GM18499 (cell line): Measurements from ENCODE around the gene MINDY1.

Experiments
- ATAC-seq: cut with Tn5 transposase; IDR thresholded peaks from one replicate; pipeline ENCODE4 v1.9.1; 2021; ENCODE audit warnings: moderate number of reproducible peaks; ENCODE audit not compliant: insufficient read depth, unreplicated experiment

Gene MINDY1

DNA sequence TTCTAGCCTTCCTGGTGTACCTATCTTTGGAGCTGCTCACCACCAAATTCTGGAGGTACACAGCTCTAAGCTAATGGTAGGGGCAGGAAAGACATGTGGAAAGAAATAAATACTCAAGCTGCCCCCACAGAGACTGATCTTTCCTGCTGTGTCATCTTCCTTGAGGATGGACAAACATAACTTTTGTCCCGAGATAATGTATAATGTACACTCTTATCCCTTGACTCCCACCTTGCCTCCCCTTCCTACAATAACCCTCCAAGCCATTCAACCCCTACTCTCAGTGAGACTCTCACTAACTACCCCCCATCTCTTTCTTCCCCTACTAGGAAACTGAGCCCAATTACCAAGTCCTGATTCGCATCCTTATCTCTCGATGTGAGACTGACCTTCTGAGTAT, 12.5 kb downstream of the MINDY1 start:
- ATAC-seq, result no peak

DNA sequence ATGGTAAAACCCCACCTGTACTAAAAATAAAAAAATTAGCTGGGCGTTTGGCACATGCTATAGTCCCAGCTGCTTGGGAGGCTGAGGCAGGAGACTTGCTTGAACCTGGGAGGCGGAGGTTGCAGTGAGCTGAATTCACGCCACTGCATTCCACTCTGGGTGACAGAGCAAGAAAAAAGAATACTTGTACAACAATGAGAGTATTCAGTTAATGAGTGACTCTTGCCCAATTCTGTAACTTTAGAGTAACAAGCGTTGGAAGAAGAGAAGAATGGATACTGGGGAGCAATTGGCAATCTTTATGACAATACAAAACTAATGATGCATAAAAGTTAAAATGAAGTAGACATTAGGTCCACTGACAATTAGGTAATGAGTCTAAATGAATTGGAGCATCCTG, 14.1 kb downstream of the MINDY1 start:
- no peak for ATAC-seq

DNA sequence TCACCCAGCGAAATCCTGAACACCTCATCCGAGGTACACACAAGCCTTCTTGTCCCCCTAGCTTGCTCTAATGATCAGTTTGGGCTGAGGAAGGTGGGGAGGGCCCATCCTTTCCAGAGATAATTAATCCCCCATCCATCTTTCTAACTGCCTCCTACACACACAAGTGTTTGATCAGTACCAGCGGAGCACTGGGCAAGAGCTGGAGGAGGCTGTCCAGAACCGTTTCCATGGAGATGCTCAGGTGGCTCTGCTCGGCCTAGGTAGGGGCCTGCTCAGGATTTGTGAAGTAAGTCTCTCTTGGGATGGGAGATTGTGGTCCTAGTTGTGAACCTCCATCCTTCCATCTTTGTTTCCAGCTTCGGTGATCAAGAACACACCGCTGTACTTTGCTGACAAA, 18.8 kb downstream of the MINDY1 start:
- no peak for ATAC-seq

DNA sequence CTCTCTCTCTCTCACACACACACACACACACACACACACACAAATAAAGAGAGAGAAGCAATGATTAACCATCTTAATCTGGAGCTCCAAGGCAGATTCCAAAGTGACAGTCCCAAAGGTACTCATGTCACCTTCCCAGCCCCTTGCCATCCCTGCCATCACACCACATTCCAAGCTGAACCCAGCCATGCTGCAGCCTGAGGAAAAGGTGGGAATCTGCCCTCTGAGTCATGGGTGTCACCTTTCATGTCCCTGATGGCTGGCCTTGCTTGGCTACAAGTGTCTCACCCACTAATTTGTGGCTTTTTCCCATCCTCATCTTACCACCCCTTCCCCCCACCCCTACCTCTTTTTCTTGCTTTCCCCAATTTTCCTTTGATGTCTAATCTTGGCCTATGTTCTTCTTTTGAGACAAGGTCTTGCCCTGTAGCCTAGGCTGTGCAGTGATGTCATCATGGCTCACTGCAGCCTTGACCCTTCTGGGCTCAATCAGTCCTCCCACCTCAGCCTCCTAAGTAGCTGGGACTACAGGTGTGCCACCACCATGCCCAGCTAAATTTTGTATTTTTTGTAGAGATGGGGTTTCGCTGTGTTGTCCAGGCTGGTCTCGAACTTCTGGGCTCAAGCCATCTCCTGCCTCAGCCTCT, 21.4 kb downstream of the MINDY1 start:
- ATAC-seq, result no peak

DNA sequence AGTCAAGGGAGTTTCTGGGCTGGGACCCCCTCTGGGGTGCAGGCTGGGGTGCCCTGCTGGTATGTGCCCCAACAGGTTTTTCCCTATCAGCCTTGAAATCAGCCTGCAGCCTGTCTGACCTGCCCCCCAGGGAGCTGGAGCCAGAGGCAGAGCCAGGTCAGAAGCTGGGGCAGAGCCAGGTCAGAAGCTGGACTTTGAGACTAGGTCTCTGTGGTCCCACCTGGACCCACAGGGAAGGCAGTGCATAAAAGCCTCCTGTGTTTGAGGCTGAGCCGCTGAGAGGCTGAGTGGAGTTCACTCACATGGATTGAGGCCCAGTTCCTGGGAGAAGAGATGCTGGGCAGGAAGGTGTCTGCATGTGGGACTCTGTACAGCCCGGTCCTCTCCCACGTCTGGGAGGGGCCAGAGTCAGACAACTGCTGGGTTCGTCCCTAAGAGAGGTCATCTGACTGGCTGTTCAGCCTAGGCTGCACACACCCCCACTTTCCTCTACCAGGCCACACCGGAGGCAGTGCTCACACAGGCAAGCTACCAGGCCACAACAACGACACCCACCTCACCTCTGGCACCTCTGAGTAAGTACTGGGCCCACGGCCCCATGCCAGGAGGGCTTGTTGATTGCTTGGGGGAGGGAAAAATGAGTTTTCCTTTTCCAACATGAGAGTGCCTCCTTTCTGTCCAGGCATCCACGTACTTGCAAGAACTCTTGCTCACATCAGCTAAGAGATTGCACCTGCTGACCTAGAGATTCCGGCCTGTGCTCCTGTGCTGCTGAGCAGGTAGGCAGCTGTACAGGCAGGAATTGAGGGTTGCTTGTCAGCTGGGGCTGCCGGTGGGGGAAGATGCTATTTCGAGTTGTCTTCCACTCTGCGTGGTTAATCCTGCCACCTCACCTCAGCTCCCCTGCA, 24.6 kb downstream of the MINDY1 start, which contains the start of gene ANXA9:
ANXA9 (plus strand) TSS at position 488 of the 908 bp plus-strand sequence. CDS start 814 bp downstream, outside the sequence.
- ATAC-seq, result no peak

DNA sequence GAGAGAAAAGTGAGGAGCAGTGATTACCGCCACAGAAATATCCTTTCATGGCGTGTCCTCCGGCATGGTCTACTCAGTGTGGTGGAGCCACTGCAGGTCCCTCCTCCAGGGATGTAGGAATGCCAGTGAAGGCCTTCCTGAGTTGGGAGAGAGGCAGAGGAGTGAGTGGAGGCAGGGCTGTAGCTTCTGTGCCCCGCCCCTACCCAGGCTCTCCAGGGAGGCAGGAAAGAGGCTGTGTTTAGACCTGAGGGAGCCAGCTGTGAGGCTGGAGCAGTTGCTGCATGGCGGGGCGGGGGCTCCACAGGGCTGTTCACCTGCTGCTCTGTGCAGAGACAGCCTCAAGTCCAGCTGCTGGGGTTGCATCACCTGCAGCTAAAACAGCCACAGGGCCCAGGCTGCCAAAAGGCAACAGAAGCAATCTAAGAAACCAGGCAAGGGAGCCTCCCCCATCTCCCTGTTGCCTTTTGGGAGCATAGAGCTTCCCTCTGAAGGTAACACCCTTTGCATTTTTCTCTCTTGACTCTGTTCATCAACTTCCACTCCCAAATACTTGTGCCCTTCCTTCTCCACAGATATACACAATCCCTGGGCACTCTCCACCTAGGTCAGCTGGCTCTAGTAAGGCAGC, 25.4 kb downstream of the MINDY1 start:
- no peak for ATAC-seq

DNA sequence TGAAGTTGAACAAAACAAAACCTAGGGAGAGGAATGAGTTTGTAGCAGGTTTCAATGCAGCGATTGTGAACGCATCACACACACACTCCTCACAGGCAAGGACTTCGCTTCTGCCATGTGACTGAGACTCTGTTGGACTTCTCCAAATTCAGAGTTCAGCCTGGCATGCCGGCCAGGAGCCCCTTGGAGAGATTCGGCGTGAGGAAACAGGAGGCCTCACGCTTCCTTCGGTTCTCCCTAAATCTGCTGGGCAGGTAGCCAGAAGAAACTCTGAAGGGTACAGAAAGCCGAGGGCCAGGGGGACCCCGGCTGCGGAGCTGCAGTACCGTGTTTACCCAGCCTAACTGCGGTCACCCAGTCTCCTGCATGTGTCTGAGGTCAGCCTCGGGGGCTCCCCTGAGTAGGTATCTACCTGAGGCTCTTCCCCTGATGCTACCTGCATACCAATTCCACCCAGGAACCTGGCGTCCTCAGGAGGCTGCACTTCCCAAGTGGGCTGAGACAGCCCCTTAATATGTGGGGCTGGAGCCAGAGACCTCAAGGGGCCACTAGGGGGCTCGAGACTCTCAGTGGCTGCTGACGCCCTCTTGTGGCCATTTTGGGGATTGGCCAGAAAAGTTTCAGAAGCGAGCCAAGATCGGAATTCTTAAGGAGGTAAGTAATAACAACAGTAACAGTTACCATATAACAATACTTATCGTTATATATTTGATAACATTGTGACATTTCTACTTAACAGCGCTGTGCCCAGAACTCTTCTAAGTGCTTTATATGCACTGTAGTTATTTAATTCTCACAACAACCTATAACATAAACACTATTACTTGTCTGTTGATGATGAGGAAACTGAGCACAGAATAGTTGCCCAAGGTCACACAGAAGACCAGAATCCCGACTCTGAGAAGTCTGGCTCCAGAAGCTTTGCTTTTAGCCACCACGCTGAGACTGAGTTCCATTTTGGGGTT, 27.3 kb downstream of the MINDY1 start:
- ATAC-seq, result no peak

DNA sequence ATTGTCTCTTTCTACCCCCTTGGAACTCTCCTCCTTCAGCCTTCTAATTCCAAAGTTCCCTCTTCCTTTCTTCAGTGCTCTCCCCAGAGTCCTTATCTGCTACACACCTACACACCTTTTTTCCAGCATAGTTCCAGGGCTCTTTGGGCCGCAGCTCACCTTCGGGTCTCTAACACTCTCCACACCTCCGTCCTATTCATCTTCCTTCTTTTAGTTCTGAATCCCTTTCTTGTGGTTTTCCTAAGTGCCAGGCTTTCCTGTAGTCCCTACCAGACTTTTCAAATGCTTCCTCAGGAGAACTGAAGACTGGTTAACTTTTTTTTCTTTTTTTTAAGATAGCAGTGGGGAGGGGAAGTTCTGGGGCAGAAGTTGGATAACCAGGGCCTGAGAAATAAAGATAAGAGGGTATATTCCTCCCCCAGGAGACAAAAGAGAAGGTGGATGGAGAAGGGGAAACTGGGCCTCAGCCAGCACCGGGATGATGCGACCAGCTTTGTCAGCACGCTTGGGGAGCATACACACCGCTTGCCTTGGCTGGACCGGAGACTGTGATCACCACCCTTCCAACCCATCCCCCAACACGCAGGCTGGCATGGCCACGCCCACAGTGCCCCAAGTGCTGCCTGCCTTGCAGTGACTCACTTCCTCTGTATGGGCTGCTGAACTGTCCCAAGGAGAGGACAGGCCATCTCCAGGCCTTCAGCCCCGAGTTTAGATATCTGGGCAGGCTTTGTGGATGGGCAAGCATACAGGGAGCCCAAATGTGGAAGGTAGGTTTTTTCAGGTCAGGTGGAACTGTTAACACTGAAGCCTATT, 29.6 kb downstream of the MINDY1 start:
- ATAC-seq, result no peak

DNA sequence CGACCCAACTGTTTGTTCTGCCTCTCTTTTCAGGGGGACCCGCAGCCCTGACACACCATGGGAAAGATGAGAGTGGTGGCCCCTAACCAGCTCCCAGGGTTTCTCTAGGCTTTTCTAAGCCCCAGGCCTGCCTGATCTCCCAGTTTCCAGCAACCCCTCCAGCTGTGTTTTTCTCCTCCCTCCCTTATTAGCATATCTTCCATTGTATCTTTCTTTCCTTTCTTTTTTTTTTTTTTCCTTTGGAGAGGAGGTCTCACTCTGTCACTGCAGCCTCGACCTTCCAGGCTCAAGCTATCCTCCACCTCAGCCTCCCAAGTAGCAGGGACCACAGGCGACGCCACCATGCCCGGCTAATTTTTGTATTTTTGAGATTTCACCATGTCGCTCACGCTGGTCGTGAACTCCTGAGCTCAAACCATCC, 30.3 kb downstream of the MINDY1 start:
- ATAC-seq, result no peak

DNA sequence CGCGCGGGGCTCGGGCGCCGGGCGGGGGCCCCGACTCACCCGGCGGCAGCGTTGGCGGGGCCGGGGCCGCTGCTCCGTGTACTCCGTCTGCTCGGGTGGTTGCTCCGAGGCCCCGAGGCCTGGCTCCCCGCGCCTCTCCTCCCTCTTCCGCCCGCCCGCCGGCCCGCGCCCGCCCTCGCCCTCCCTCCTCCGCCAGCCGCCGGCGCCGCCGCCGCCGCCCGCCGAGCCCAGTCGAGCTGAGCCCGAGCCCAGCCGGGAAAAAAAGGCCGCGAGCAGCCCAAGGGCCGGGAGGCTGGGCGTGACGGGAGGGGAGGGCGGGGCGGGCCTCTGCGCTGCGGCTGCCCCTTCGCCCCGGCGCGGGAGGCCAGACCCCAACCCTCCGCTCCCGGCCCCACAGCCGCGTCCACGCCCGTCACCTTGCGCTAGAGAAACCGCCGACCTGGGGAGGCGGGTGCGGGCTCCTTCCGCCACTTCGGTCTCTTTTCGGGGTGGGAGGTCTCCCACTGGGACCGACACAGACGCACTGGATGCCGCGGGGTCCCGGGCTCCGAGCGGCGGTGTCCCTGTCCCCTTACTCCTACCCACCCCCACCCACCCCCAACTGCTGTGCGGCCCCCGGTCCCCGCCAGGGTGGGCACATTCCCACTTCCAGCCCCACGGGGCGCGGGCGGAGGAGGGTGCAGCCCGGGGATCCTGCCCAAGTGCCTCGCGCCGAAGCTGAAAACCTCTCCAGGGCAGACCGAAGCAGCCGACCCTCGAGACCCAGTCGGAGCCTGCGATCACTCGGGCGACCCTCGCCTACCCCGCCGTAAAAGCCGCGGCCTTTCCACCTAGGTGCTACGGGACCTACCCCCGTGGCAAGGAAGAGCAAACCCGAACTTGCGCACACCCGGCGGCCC, 31.9 kb downstream of the MINDY1 start, which contains the start of gene CERS2:
CERS2 (minus strand) TSS at position 256 of the 899 bp plus-strand sequence. CDS start 5,745 bp downstream, outside the sequence.
- ATAC-seq, result no peak

DNA sequence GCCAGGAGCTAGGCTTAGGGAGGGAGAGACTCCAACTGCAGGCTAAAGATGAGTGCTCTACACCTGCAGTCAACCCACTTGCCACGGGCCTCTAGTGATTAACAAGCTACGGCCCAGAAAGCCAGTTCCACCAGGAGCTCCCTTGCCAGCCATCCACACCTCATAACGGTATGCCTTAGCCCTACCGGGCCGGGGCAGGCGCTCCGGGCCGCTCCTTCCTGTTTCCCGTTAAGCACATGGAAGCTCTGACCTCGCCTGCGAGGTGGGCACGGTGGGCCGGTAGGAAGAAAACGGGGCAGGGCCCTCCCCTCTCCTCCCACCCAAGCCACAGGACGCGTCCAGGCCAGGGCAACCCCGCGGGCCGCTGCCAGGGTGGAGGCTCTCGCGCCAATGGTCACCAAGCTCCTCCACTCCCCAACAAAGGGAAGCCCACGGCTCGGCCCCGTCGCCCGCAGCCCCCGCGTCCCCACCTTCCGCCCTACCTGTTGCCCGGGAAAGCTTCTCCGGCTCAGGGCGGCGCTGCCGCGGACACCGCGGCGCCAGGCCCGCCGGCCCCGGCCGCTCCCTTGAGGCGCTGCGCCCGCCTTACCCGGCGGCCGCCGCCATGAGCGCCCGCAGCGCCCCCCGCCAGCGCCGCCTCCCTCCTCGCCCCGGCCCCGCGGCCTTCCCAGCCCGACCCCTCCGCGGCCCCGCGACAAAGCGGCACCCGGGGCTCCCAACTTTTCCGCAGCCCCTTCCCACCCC, 32.7 kb downstream of the MINDY1 start:
- no peak for ATAC-seq

DNA sequence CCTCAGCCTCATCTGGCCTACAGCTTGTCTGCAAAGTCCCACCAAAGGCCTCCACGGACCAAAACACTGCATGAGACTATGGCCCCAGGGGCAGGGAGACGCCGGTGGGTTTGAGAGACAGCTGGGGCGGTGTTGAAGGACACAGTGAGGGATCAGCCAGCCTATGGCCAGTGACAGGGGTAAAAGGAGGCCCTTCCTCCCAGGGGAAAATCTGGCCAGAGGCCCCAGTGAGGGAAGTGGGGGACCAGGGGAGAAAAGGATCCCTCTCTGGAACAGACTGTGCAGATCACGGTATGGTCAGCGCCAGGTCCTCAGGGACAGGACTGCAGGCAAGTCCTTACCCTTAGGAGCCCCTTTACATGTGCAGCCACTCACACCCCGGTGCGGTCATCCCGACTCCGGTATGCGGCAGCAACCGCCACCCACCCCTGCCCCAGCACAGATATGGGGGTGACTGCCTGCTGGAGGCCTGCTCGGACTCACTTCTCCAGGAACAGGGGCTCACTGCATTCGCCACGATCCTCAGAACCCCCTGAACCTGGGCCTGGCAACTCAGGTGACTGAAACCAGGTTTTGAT, 33.4 kb downstream of the MINDY1 start:
- no peak for ATAC-seq

DNA sequence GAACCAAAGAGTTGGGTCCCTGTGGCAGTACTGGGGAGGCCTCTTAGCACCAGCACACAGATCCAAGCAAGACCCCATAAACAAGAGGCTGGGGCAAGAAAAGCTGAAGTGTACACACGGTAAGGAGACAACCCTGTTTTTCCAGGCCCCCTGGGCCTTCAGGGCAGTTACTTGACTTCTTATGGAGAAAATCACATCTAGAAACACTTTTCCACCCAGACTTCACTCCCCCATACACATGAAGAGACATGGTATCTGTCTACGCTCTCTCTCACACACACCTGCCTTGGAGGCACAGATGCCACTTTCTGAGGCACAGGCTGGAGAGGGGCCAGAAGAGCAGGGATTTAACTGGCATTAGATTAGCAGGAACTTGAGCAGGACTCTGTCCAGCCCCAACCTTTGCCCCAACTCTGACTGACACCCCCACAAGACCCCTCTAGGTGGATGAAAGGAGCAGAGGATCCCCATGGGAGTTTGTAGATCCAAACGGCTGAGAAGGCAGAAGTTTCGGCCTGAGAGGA, 34.2 kb downstream of the MINDY1 start:
- ATAC-seq, result no peak

DNA sequence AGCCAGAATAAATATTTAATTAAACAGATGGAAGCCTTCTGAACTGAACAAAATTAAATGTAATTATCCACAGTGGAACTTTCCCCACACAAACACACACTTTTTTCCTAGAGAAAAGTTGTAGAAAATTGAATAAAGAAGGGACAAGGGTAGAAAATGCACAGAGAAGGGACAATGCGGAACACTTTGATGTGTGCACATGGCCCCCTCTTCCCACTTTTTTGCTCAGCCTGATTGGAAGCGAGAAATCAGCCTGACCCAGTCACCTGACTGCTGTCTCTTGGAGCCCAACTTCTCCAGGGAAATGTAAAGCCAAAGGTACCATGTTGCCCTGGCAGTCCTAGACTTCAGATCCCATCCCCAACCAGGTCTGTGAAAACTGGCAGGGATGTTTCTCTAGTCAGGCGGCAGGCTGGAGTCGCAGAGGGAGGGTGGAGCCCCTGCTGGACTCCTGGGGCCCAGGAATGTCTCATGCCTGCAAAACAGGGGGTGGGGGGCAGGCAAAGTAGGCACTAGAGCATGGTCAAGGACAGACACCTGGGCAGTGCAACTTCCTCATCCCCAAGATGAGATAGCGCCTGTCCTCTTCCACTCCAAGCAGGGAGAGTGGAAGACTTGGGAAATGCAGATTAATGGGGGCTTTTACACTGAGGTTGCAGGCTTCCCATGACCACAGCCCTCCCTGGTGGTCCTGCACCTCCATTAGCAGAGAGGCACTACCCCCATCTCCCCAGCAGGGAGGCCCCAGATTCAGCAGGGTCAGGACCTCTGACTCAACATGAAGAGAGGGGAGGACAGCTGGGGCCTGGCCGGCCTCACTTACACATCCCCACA, 34.9 kb downstream of the MINDY1 start:
- no peak for ATAC-seq

DNA sequence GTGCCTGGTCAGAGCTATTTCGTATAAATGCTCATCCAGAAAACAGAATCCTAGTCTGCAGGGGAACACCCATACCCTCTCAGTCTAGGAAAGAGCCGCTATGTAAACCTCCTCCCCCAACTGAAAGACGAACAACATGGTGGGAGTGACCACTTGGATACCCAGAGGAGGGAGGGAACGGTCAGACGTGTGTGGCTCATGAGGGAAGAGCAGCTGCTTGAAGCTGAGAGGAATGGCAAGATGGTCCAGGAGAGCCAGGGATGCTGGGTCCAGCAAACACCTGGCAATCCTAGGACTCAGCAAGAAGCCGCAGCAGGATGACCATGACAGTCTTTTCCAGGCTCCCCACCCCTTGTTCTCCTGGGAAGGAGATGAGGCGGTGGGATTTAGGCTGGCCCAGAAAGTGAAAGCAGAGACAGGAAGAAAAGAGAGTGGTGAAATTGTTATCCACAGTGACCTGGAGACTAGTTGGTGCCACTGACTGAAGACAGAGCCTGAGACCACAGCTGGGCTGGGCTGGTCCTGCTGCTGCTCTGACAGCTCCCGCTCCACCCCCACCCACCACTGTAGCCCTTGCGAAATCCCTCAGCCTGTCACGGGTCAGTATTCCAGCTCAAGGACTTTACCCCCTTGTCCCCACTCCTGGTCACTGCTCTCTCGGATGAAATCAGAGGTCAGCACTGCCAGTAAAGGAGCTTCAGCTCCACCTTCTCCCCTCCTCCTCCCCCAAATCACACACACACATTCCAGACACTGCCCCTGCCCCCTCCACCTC, 35.7 kb downstream of the MINDY1 start:
- no peak for ATAC-seq
